HG03521 (cell line): Measurements from ENCODE around the gene OR4N5.
"Not testable (repeated sequence)": the region's sequence is repeated elsewhere in the genome, so short reads cannot be mapped to it uniquely, and the experiment has no call there.

Experiments used
- ATAC-seq: cut with Tn5 transposase; IDR thresholded peaks from one replicate; pipeline ENCODE4 v1.9.1; 2021; ENCODE audit warnings: mild to moderate bottlenecking, moderate library complexity; ENCODE audit not compliant: unreplicated experiment

The OR4N5 gene, protein sequence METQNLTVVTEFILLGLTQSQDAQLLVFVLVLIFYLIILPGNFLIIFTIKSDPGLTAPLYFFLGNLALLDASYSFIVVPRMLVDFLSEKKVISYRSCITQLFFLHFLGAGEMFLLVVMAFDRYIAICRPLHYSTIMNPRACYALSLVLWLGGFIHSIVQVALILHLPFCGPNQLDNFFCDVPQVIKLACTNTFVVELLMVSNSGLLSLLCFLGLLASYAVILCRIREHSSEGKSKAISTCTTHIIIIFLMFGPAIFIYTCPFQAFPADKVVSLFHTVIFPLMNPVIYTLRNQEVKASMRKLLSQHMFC

DNA sequence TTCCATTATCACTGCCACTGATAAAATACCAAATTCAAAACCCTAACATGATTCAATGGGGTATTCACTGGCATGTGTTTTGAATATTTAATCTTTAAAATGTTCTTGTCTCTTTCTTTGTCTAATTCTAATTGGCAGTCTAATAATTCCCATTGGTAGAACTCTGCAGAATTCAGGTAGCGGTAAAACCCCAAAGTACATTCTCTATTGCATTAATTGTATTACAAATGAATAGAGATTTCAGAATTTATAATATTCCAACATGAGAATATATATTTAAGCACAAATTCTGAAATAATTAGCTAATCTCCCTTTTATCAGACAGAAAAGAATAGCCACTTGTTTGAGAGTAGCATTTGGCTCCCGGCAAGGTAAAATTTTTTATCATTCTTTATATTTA is at the start of gene OR4N5:
TSS of gene OR4N5 (plus strand) at position 301 of the 400 bp plus-strand sequence. CDS start 4,916 bp downstream, outside the sequence.
- ATAC-seq: no peak

DNA sequence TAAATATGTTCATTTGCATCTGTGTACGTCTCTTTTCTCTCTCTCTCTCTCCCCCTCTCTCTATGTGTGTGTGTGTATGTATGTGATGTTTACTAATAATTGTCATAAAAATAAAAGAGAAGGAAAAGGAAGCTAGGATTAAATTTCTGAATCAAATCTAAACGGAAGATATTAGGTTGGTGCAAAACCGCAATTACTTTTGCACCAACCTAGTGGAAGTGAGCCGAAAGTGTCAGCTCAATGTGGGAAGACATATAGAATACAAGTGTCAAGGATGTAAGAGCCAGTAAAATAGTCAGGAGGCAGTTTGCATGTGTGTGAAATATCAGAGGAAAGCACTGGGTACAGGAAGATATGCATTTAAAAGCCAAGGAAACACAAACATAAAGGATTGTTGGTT is 46.6 kb upstream of the OR4N5 start:
- no peak for ATAC-seq

DNA sequence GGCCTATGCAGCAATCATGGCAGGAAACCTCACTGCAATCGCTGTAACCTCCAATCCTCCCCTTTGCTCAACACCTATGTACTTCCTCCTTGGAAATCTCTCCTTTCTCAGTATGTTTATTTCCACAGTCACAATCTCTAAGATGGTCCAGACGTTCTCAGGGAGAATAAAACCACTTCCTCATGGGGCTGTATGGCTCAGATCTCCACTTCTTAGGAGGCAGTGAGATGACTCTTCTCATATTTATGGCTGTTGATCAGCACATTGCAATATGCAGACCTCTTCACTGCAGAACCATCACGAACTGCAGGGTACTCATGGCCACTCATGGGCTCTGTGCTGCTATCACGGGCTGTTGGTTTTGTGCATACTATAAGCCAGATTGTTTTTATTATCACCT is 45.2 kb upstream of the OR4N5 start:
- no peak for ATAC-seq

DNA sequence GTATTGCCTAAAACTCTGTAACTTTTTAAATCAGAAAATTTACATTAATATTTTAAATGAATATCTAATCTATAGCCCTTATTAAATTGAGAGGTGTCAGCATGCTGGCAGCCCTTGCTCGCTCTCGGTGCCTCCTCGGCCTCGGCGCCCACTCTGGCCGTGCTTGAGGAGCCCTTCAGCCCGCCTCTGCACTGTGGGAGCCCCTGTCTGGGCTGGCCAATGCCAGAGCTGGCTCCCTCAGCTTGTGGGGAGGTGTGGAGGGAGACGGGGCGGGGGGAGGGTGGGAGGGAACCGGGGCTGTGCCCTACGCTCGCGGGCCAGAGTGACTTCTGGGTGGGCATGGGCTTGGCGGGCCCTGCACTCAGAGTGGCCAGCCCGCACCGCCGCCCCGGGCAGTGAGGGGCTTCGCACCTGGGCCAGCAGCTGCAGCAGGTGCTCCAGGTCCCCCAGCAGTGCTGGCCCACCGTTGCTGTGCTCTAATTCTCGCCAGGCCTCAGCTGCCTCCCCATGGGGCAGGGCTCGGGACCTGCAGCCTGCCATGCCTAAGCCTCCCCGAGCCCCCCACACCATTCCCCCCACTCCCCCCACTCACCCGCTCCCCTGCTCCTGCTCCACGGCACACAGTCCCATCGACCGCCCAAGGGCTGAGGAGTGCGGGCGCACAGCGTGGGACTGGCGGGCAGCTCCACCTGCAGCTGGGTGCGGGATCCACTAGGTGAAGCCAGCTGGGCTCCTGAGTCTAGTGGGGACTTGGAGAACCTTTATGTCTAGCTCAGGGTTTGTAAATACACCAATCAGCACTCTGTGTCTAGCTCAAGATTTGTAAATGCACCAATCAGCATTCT is 39.5 kb upstream of the OR4N5 start:
- not testable (repeated sequence) for ATAC-seq

DNA sequence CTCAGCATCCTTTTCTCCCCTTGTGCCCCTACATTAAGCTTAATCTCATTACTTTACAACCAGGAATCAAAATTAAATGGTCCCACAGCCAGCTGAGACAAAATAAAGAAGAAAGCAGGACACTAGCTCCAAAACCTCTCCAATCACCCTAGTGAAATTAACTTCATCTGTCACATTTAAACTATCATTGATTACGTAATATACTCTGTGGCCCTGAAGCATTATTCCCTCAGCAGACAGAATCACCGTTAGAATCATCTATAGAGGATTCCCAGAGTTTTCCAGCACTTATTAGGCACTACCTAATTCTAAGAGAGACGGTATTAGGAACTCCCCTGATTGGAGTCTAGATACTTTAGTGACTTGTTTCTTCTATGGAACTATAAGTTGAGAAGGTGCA is 28.2 kb upstream of the OR4N5 start, which contains the start of gene OR4K17:
TSS of gene OR4K17 (plus strand) at position 302 of the 400 bp plus-strand sequence. CDS start 6,761 bp downstream, outside the sequence.
- no peak for ATAC-seq

DNA sequence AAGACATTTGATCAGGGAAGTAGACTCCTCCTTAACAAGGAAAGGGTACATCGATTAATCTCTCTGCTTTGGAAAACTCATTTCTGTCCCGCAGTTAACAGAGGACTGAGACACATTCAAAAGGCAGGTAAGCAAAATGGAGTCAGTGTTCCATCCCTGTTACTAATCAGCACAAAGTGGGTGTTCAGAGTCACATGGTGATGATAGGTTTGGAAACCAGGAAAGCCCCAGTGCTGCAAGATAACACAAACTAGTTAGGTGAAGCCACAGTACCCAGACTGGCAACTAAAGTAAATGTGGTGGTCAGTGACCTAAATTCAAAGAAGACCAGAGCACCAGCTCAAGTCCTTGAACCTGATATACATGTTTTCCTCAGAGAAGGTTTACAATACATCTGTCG is 26.3 kb upstream of the OR4N5 start:
- ATAC-seq: no peak

DNA sequence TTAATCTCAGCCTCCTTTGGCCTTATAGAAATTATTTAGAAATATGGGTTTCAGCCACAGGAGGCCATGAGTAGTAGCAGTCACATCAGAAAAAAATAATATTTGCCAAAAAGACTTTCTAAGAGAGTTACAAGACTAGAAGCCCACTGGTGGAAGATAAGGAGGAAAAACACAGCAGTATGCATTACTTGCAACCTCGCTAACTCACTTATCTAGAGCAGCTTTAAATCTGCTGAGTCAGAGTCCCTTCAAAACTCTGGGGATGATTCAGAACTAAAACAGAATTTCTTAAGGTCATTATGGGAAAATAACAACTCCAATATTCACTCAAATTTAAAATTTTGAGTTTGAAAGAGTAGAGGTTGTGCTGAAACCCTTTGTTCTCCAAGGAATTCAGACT is 21.9 kb upstream of the OR4N5 start:
- no peak for ATAC-seq

DNA sequence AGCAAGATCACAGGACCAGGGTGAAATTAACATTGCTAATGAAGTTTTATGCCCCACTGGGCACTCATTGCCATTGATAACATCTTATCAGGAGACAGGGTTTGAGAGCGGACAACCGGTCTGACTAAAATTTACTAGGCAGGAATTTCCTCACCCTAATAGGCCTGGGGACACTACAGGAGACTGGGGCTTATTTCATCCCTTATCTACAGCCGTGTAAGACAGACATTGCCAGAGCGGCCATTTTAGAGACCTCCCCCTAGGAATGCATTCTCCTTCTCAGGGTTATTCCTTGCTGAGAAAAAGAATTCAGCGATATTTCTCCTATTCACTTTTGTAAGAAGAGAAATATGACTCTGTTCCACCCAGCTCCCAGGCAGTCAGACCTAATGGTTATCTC is 19.8 kb upstream of the OR4N5 start:
- ATAC-seq: no peak

DNA sequence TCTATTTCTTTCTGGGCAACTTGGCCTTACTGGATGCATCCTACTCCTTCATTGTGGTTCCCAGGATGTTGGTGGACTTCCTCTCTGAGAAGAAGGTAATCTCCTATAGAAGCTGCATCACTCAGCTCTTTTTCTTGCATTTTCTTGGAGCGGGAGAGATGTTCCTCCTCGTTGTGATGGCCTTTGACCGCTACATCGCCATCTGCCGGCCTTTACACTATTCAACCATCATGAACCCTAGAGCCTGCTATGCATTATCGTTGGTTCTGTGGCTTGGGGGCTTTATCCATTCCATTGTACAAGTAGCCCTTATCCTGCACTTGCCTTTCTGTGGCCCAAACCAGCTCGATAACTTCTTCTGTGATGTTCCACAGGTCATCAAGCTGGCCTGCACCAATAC is 5.3 kb downstream of the OR4N5 start:
- ATAC-seq: no peak

DNA sequence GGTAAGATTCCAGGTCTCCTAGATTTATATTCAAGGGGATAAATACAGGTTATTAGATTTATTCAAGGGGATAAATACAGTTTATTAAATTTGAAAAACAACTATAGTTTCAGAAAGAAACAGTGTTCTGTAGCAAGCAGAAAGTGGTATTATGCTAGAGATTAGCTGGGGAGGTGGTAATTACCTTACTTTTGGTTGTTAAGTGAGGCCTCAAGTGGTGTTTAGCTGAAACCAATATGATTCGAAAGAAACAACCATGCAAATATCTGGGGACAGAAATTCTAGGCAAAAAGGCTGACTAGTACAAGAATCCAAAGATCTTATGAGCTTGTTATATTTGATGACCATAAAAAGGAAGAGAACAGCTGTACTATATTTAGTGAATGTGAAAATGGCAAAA is 6.2 kb downstream of the OR4N5 start:
- no peak for ATAC-seq

DNA sequence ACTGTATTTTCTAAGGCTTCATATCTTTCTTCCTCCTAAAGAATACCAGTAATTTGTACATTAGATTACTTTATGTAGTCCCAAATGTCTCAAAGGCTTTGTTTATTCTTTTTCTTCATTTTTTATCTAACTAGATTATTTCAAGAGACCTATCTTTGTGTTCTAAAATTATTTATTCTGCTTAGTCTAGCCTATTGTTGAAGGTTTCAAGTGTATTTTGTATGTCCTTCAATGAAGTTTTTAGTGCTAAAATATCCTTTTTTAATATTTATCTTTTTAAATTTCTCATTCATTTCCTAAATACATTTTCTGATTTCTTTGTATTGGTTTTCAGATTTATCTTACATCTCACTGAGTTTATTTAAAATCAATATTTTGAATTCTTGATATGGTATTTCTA is 25.8 kb downstream of the OR4N5 start:
- ATAC-seq: no peak

DNA sequence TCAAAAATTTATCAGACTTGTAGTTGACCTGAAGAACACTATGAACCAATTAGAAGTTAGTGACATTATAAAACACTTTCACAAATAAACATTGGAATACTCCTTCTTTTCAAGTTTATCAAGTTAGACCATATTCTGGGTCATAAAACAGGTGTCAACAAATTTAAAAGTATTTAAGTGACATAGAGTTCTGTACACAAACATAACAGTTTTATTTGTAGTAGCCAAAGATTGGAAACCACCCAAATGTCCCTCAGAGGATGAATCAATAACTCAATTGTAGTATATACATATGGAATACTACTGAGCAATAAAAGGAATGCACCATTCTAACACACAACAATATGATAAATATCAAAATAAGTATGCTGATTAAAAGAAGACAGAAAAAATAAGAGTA is 28.5 kb downstream of the OR4N5 start:
- ATAC-seq: no peak

DNA sequence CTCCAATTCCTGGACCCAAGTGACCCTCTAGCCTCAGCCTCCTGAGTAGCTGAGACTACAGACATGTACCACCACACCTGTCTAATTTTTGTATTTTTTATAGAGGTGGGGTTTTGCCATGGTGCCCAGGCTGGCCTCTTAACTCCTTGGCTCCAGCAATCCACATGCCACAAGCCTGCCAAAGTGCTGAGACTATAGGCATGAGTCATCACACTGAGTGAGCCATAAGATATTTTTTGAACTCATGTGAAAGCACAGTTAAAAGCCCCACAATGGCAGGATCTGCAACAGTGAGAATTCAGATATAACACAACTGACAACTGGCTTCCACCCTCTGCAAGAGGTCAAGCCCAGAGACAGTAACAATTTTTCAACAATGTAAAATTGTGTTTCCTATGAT is 31.2 kb downstream of the OR4N5 start:
- not testable (repeated sequence) for ATAC-seq

DNA sequence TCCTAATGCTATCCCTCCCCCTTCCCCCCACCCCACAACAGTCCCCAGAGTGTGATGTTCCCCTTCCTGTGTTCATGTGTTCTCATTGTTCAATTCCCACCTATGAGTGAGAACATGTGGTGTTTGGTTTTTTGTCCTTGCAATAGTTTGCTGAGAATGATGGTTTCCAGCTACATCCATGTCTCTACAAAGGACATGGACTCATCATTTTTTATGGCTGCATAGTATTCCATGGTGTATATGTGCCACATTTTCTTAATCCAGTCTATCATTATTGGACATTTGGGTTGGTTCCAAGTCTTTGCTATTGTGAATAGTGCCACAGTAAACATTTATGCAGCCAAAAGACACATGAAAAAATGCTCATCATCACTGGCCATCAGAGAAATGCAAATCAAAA is 35.6 kb downstream of the OR4N5 start:
- ATAC-seq: not testable (repeated sequence)

DNA sequence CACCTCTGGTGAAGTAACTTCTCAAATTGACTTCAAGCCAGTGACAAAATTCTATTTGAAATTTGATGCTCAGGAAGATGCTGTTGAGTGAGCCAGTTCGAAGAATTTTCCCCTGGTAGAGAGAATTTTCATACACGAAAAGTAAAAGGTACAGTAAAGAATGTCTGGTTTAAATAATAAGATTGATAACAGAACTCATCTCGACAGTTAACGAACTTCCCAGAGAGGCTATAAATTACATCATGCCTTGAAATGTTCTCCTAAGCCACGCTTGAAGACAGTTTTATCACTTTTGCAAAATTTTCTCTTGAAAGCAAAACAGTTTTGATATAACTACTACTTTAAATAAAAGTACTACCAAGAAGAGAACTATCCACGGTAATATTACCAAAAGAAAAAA is 37.7 kb downstream of the OR4N5 start:
- ATAC-seq: no peak

DNA sequence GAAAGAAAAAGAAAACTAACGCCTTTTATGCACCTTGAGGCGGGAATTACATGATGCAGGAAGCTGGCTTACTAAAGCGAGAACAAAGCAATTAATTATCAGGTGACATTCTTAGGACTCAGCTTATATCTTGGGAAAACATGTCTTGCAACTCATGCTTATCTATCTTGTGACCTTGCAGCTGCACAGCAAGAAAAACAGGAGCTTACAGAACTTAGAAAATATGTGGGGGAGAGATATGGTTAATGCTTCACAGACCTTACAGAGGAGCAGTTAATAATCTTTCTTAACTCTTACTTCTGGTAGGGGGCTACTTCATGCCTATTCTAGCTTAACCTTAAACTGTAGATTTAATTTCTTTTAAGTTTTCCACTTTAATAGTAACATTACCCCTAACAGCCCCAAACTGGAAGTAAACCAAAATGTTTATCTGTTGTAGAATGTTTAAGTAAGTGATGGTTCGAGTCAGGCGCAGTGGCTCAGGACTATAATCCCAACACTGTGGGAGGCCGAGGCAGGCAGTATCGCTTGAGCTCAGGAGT is 38.9 kb downstream of the OR4N5 start:
- no peak for ATAC-seq

DNA sequence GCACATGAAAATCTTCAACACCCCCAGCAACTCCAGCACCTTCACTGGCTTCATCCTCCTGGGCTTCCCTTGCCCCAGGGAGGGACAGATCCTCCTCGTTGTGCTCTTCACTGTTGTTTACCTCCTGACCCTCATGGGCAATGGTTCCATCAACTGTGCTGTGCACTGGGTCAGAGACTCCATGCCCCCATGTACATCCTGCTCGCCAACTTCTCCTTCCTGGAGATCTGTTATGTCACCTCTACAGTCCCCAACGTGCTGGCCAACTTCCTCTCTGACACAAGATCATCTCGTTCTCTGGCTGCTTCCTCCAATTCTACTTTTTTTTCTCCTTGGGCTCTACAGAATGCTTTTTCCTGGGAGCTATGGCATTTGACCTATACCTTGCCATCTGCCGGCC is 40.6 kb downstream of the OR4N5 start:
- ATAC-seq: no peak

DNA sequence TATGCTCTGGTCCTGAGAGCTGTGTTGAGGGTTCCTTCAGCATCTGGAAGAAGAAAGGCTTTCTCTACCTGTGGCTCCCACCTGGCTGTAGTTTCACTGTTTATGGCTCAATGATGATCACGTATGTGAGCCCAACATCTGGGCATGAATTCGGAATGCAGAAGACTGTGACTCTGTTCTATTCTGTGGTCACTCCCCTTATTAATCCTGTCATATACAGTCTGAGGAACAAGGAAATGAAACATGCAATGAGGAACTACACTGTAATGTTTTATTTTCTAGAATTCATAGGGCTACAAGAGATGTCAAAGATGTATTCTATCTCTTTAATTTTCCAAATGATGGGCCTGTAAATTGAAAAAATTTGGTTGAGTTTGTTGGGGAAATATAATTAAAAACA is 41.3 kb downstream of the OR4N5 start:
- ATAC-seq: no peak

DNA sequence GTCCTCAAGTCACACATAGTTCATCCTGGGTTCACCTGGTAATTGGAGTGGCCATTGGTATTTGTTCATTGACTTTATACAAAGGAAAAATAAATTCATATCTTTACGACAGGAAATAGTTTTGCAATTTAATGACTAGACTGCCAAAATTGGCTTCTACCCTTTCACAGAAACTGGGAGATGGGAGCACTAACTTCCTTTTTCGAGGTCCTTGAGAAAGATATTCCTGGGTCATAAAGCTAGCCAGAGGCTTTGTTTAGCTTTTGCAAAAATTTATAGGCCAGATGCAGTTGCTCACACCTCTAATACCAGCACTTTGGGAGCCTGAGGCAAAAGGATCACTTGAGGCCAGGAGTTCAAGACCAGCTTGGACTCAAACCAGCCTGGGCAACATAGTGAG is 41.9 kb downstream of the OR4N5 start:
- no peak for ATAC-seq

DNA sequence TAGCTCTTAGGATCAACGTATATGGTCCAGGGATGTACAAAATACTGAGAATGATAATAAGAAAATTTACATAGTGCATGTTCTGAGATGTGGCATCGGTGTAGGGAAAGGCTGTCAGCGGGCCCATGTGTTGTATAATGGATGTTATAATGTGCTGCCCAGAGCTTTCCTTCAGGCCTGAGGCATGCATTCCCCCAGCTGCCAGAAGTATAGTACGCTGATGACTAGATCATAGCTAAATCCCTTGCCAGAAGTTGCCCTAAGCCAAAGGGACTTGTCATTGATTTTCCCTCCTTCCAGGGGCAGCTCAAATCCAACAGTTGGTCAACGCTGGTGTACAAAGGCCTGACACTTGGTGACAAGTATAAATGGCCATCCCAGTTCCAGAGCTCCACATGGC is 45.6 kb downstream of the OR4N5 start:
- no peak for ATAC-seq

DNA sequence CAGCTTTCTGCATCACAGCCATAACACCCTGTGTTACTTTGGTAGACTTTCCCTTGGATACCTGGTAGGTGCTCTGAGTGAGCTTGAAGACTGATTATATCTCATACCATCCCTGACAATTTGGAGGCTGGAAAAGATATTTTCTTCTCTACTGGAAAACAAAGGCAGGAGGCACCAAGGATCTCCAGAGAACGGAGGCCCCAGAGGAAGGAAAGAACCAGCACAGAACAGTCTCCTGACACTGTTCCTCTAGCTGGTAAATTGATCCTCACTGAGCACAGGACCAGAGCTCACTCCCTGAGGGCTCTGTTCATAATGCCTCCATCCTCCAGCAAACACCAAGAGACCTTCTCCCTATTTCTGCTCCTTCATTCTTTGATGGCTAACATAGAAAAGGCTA is 52.0 kb downstream of the OR4N5 start, which contains the start of gene OR11G2:
TSS of gene OR11G2 (plus strand) at position 301 of the 400 bp plus-strand sequence. CDS start 6,542 bp downstream, outside the sequence.
- no peak for ATAC-seq

DNA sequence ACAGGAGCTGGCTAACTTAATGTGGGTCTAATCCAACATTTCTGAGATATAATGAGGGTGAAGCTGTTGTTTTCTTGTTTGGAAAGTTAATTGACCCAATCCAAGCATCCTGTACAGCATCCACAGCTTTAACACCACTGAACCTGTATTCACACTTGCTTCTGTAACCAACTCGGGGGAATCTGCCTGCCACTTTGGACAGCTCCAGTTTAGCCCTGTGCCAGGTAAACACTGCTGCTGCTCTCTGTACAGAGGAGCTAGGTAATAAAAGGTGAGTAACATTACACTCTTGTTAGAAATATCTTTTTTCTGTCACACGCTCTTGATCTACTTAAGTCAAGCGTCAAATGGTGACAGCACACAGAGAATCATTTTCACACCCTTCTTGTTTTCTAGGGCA is 52.8 kb downstream of the OR4N5 start:
- no peak for ATAC-seq
